AG09309 (cell line): Measurements from ENCODE around the gene AOPEP.

Experiments used
- DNase-seq: peaks from one replicate; pipeline ENCODE4 v3.0.0-alpha.2; 2010; ENCODE audit warnings: low read depth
- H3K4me3 ChIP-seq: 2 replicates; pipeline ENCODE4 v1.5.1; 2011; ENCODE audit warnings: mild to moderate bottlenecking, low read depth, low read length, moderate library complexity; ENCODE audit not compliant: control insufficient read depth
- CTCF ChIP-seq: IDR thresholded peaks from 2 replicates; pipeline ENCODE4 v1.5.1; 2011; ENCODE audit warnings: mild to moderate bottlenecking, low read depth, low read length, inconsistent platforms; ENCODE audit not compliant: insufficient read depth, control insufficient read depth; ENCODE audit errors: missing control alignments

The AOPEP gene

GRCh38 chr9:94861589-94862272 is 135.2 kb downstream of the AOPEP start:
- no peak for TF ChIP-seq CTCF
- DNase-seq: peak; percentile 82
- no peak overlapping the region for H3K4me3 ChIP-seq

GRCh38 chr9:94864196-94864595 is 137.7 kb downstream of the AOPEP start:
- TF ChIP-seq CTCF: no peak
- no peak for DNase-seq
- H3K4me3 ChIP-seq: no peak overlapping the region

DNA sequence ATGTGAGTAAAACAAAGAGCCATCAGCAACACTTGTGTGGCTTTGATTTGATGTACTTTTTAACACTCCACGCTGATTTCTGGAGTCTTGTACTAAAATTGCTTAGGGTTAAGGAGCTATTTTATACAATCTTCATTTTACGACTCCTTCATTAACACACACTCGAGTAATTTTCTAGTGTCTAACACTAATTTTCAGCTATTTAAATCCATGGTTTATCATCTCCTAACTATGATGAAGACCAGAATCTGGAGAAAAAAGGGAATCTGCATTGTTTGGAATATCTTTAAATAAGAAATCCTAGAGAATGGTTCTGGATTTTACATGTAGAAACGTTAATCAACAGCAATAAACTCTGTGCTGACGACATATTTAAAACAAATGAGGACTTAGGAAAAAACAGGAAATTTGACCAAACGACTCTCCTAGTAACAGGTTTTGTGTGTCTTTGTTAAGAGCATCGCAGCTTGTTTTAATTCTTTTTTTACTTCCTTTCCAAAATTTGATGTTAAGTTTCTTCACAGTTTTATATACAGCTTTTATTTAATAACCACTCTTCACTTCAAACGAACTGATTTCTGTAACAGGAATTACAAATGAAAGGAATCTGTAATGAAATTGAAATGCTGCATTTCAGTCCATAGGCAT is 138.5 kb downstream of the AOPEP start:
- no peak for TF ChIP-seq CTCF
- DNase-seq: no peak
- H3K4me3 ChIP-seq: no peak overlapping the region

- no peak for TF ChIP-seq CTCF
- no peak for DNase-seq
- H3K4me3 ChIP-seq: no peak overlapping the region
Measured at GRCh38 chr9:94865582-94866452, 139.3 kb downstream of the AOPEP start.

- no peak overlapping the region for H3K4me3 ChIP-seq
- no peak for TF ChIP-seq CTCF
- DNase-seq: no peak
Measured at GRCh38 chr9:94866770-94867169, 140.3 kb downstream of the AOPEP start.

- TF ChIP-seq CTCF: no peak
- peak; percentile 71 for DNase-seq
- no peak overlapping the region for H3K4me3 ChIP-seq
Measured at GRCh38 chr9:94867281-94867841, 140.9 kb downstream of the AOPEP start.
